H9 (cell line): Measurements from ENCODE around the gene LYRM1. TPM values are rescaled to one million over a fixed set of nuclear protein-coding genes. Genes with fewer than 3 reads are reported as not detected.

Experiments used
- DNase-seq: peaks from one replicate; pipeline ENCODE4 v3.0.0-alpha.2; 2017
- H2AFZ ChIP-seq: one replicate; pipeline ENCODE4 v1.6.1; 2013; ENCODE audit warnings: mild to moderate bottlenecking, low read length, control low read depth, moderate library complexity
- H2AK5ac ChIP-seq: 2 replicates; pipeline ENCODE4 v1.6.1; 2013; ENCODE audit warnings: low read length, control low read depth, mixed read lengths; ENCODE audit not compliant: insufficient read length
- H2BK120ac ChIP-seq: one replicate; pipeline ENCODE4 v1.6.1; 2013; ENCODE audit warnings: low read depth, mild to moderate bottlenecking, low read length, control low read depth, inconsistent platforms; ENCODE audit not compliant: poor library complexity, severe bottlenecking
- H2BK12ac ChIP-seq: 2 replicates; pipeline ENCODE4 v1.6.1; 2013; ENCODE audit warnings: low read length, control low read depth, mixed read lengths, low read depth; ENCODE audit not compliant: insufficient read length
- H2BK15ac ChIP-seq: 2 replicates; pipeline ENCODE4 v1.6.1; 2013; ENCODE audit warnings: low read depth, low read length, control low read depth
- H2BK20ac ChIP-seq: one replicate; pipeline ENCODE4 v1.6.1; 2013; ENCODE audit warnings: low read depth, mild to moderate bottlenecking, low read length, control low read depth, inconsistent platforms; ENCODE audit not compliant: poor library complexity, severe bottlenecking
- H2BK5ac ChIP-seq: 2 replicates; pipeline ENCODE4 v1.6.1; 2013; ENCODE audit warnings: low read length, control low read depth, mixed read lengths; ENCODE audit not compliant: insufficient read length
- H3K14ac ChIP-seq: 2 replicates; pipeline ENCODE4 v1.6.1; 2013; ENCODE audit warnings: low read length, control low read depth; ENCODE audit not compliant: insufficient read depth
- H3K18ac ChIP-seq: 2 replicates; pipeline ENCODE4 v1.6.1; 2013; ENCODE audit warnings: low read depth, mild to moderate bottlenecking, mixed read lengths, low read length, control low read depth; ENCODE audit not compliant: insufficient read length
- H3K23ac ChIP-seq: 2 replicates; pipeline ENCODE4 v1.6.1; 2013; ENCODE audit warnings: low read length, control low read depth, mixed read lengths, low read depth; ENCODE audit not compliant: insufficient read length
- H3K23me2 ChIP-seq: 2 replicates; pipeline ENCODE4 v1.6.1; 2013; ENCODE audit warnings: low read depth, mild to moderate bottlenecking, mixed read lengths, low read length, control low read depth; ENCODE audit not compliant: insufficient read length, poor library complexity, severe bottlenecking
- H3K27ac ChIP-seq: 2 replicates; pipeline ENCODE4 v1.5.1; 2013; ENCODE audit warnings: low read length, control low read depth, mixed read lengths, low read depth; ENCODE audit not compliant: insufficient read length
- H3K27me3 ChIP-seq: 2 replicates; pipeline ENCODE4 v1.6.1; 2013; ENCODE audit warnings: low read length, control low read depth, inconsistent platforms; ENCODE audit not compliant: insufficient read depth
- H3K4ac ChIP-seq: 2 replicates; pipeline ENCODE4 v1.6.1; 2013; ENCODE audit warnings: low read depth, mild to moderate bottlenecking, control low read depth, inconsistent platforms, low read length, moderate library complexity
- H3K4me1 ChIP-seq: 2 replicates; pipeline ENCODE4 v1.6.1; 2013; ENCODE audit warnings: low read length, control low read depth, inconsistent platforms; ENCODE audit not compliant: insufficient read depth
- H3K4me2 ChIP-seq: 2 replicates; pipeline ENCODE4 v1.6.1; 2013; ENCODE audit warnings: low read length, control low read depth, mixed read lengths; ENCODE audit not compliant: insufficient read length, insufficient read depth
- H3K56ac ChIP-seq: 2 replicates; pipeline ENCODE4 v1.6.1; 2013; ENCODE audit warnings: low read depth, mild to moderate bottlenecking, mixed read lengths, low read length, control low read depth; ENCODE audit not compliant: insufficient read length
- H3K79me1 ChIP-seq: 2 replicates; pipeline ENCODE4 v1.6.1; 2013; ENCODE audit warnings: low read depth, mild to moderate bottlenecking, moderate library complexity, low read length, control low read depth, inconsistent platforms; ENCODE audit not compliant: insufficient read depth, poor library complexity, severe bottlenecking
- H3K79me2 ChIP-seq: 2 replicates; pipeline ENCODE4 v1.6.1; 2013; ENCODE audit warnings: low read length, control low read depth, inconsistent platforms; ENCODE audit not compliant: insufficient read depth
- H3K9ac ChIP-seq: 2 replicates; pipeline ENCODE4 v1.6.1; 2013; ENCODE audit warnings: low read length, control low read depth, mixed read lengths; ENCODE audit not compliant: insufficient read length; ENCODE audit errors: extremely low read depth
- H3K9me3 ChIP-seq: one replicate; pipeline ENCODE4 v1.6.1; 2013; ENCODE audit warnings: low read depth, low read length, inconsistent platforms; ENCODE audit not compliant: control insufficient read depth
- H3T11ph ChIP-seq: one replicate; pipeline ENCODE4 v1.6.1; 2013; ENCODE audit warnings: mild to moderate bottlenecking, low read length, control low read depth, inconsistent platforms
- H4K20me1 ChIP-seq: one replicate; pipeline ENCODE4 v1.6.1; 2013; ENCODE audit not compliant: control insufficient read depth, insufficient read length, insufficient read depth
- H4K5ac ChIP-seq: 2 replicates; pipeline ENCODE4 v1.6.1; 2013; ENCODE audit warnings: low read depth, mild to moderate bottlenecking, mixed read lengths, low read length, control low read depth; ENCODE audit not compliant: insufficient read length
- H4K8ac ChIP-seq: replicated peaks from 2 replicates; pipeline ENCODE4 v1.6.1; 2013; ENCODE audit warnings: low read length, control low read depth, mixed read lengths, low read depth; ENCODE audit not compliant: insufficient read length
- H4K91ac ChIP-seq: 2 replicates; pipeline ENCODE4 v1.6.1; 2013; ENCODE audit warnings: low read depth, mild to moderate bottlenecking, moderate library complexity, mixed read lengths, low read length, control low read depth; ENCODE audit not compliant: insufficient read length
- H3K27ac Mint-ChIP-seq, 3 experiments: 2 replicates in 2 of 3; 3 replicates in 1 of 3; pipeline ENCODE4 v1.8.0; 2020 to 2021; ENCODE audit warnings: mixed read lengths in 3 of 3, mild to moderate bottlenecking in 1 of 3, moderate library complexity in 1 of 3
- H3K27me3 Mint-ChIP-seq: 2 replicates; pipeline ENCODE4 v1.8.0; 2021; ENCODE audit warnings: low read depth, mild to moderate bottlenecking, moderate library complexity, mixed read lengths
- H3K36me3 Mint-ChIP-seq, 3 experiments: 2 replicates in 2 of 3; 3 replicates in 1 of 3; pipeline ENCODE4 v1.8.0; 2020 to 2021; ENCODE audit warnings: low read depth in 3 of 3, mixed read lengths in 3 of 3; ENCODE audit not compliant: insufficient read depth in 1 of 3
- H3K4me1 Mint-ChIP-seq, 2 experiments: 2 replicates each; pipeline ENCODE4 v1.8.0; 2020; ENCODE audit warnings: mixed read lengths in 2 of 2
- H3K4me3 Mint-ChIP-seq, 2 experiments: 2 replicates in 1 of 2; 3 replicates in 1 of 2; pipeline ENCODE4 v1.8.0; 2020 to 2021; ENCODE audit warnings: mild to moderate bottlenecking in 2 of 2, mixed read lengths in 2 of 2, moderate library complexity in 1 of 2
- H3K9me3 Mint-ChIP-seq, 2 experiments: 2 replicates in 1 of 2; 3 replicates in 1 of 2; pipeline ENCODE4 v1.8.0; 2020; ENCODE audit warnings: mild to moderate bottlenecking in 2 of 2, mixed read lengths in 2 of 2, moderate library complexity in 1 of 2
- CTCF ChIP-seq: fragments of 200-600 bp; sonication (generic); conservative IDR thresholded peaks from 3 replicates; pipeline ENCODE4 v1.8.0; 2021; ENCODE audit warnings: antibody characterized with exemption, mild to moderate bottlenecking
- WGBS: extraction: QIAGEN DNeasy Blood & Tissue Kit; methylation state at CpG from one replicate; pipeline ENCODE4 v1.1.7; 2013; ENCODE audit warnings: missing lambda C conversion rate, low lambda C conversion rate, mixed read lengths; ENCODE audit not compliant: insufficient read length; ENCODE audit errors: extremely low coverage; 5-methylcytosine and 5-hydroxymethylcytosine counted together
- total RNA-seq: library from RNA; stranded (reverse); gene quantifications from 2 replicates; pipeline ENCODE4 v1.2.1, GENCODE V29; 2021

Gene LYRM1
- total RNA-seq, 1 experiment from 2014 or later = 9.6 TPM

- no peak overlapping the region for H2BK12ac ChIP-seq
- TF ChIP-seq CTCF = no peak
- H3K36me3 Mint-ChIP-seq = no peaks in the 10 kb centered on the region; a peak in 1 of 7 replicates
- H3K79me1 ChIP-seq = no peaks in the 10 kb centered on the region
- no peak overlapping the region for H2BK20ac ChIP-seq
- no peaks in the 10 kb centered on the region for H3K9me3 Mint-ChIP-seq
- no peak overlapping the region for H3K18ac ChIP-seq
- no peaks in the 10 kb centered on the region for H3K79me2 ChIP-seq
- no peak overlapping the region for H3K4me2 ChIP-seq
- H4K8ac ChIP-seq = no peak overlapping the region
- H4K20me1 ChIP-seq = no peaks in the 10 kb centered on the region
- no peak overlapping the region for H4K91ac ChIP-seq
- DNase-seq = no peak
- H3K9me3 ChIP-seq = no peaks in the 10 kb centered on the region
- no peaks in the 10 kb centered on the region for H3K27me3 ChIP-seq
- H3K4me1 Mint-ChIP-seq = peaks cover 4 to 7% of the 10 kb centered on the region in 2 experiments; a peak in 3 of 4 replicates
- no peak overlapping the region for H2BK15ac ChIP-seq
- H2AK5ac ChIP-seq = no peak overlapping the region
- H3K23me2 ChIP-seq = no peaks in the 10 kb centered on the region
- H3K14ac ChIP-seq = no peak overlapping the region
- no peak overlapping the region for H3K27ac Mint-ChIP-seq
- no peak overlapping the region for H2BK5ac ChIP-seq
- no peak overlapping the region for H4K5ac ChIP-seq
- no peak overlapping the region for H3K4me3 Mint-ChIP-seq
- H2BK120ac ChIP-seq = no peak overlapping the region
- no peaks in the 10 kb centered on the region; the same call in 1 of the 2 replicates for H3K4me1 ChIP-seq
- no peaks in the 10 kb centered on the region for H3K27me3 Mint-ChIP-seq
- H3K56ac ChIP-seq = no peak overlapping the region
- no peak overlapping the region for H3K27ac ChIP-seq
- no CpG with 5 or more reads among the region's 1 CpG for WGBS
- no peak overlapping the region for H3K23ac ChIP-seq
- H3T11ph ChIP-seq = no peak overlapping the region
- H2AFZ ChIP-seq = no peak overlapping the region
- H3K4ac ChIP-seq = no peak overlapping the region
- H3K9ac ChIP-seq = no peak overlapping the region
These were observed 29.8 kb downstream of the LYRM1 start for GRCh38 chr16:20930365-20930690.
